Activated effector memory CD4-positive, alpha-beta T cell treated with Interleukin-2 at 50 U/mL for 16 hours (primary cell): Measurements from ENCODE around the gene MLLT3.

ENCODE experiments used
- DNase-seq: peaks from one replicate; pipeline ENCODE4 v3.0.0-alpha.2; 2020

MLLT3 gene

GRCh38 chr9:20508242-20508641 is 114.1 kb downstream of the MLLT3 start:
- no peak for DNase-seq

- DNase-seq, result no peak
These were observed 114.9 kb downstream of the MLLT3 start for GRCh38 chr9:20507431-20507830.

GRCh38 chr9:20506099-20506900 is 116.0 kb downstream of the MLLT3 start:
- DNase-seq, result no peak

- DNase-seq, result no peak
These were observed 116.7 kb downstream of the MLLT3 start for GRCh38 chr9:20505574-20505973.

- DNase-seq, result no peak
These were observed 117.4 kb downstream of the MLLT3 start for GRCh38 chr9:20504930-20505329.

GRCh38 chr9:20500101-20500500 is 122.2 kb downstream of the MLLT3 start:
- DNase-seq, result no peak

- no peak for DNase-seq
These were observed 123.3 kb downstream of the MLLT3 start for GRCh38 chr9:20499013-20499412.

GRCh38 chr9:20496328-20496727 is 126.0 kb downstream of the MLLT3 start:
- DNase-seq, result no peak

GRCh38 chr9:20495098-20495497 is 127.2 kb downstream of the MLLT3 start:
- no peak for DNase-seq

GRCh38 chr9:20494035-20494434 is 128.3 kb downstream of the MLLT3 start:
- no peak for DNase-seq

GRCh38 chr9:20492772-20493171 is 129.5 kb downstream of the MLLT3 start:
- DNase-seq, result no peak

- no peak for DNase-seq
These were observed 130.7 kb downstream of the MLLT3 start for GRCh38 chr9:20491612-20492011.

- no peak for DNase-seq
These were observed 132.0 kb downstream of the MLLT3 start for GRCh38 chr9:20490246-20490834.

GRCh38 chr9:20488691-20489090 is 133.6 kb downstream of the MLLT3 start:
- no peak for DNase-seq

- no peak for DNase-seq
These were observed 135.7 kb downstream of the MLLT3 start for GRCh38 chr9:20486552-20486951.

- no peak for DNase-seq
These were observed 140.9 kb downstream of the MLLT3 start for GRCh38 chr9:20481437-20481836.

GRCh38 chr9:20480249-20480648 is 142.1 kb downstream of the MLLT3 start:
- no peak for DNase-seq

- DNase-seq, result no peak
These were observed 142.7 kb downstream of the MLLT3 start for GRCh38 chr9:20479419-20480155.

GRCh38 chr9:20478786-20479185 is 143.5 kb downstream of the MLLT3 start:
- no peak for DNase-seq

GRCh38 chr9:20477940-20478620 is 144.2 kb downstream of the MLLT3 start:
- no peak for DNase-seq

GRCh38 chr9:20476912-20477521 is 145.3 kb downstream of the MLLT3 start:
- no peak for DNase-seq

GRCh38 chr9:20474496-20474895 is 147.8 kb downstream of the MLLT3 start:
- no peak for DNase-seq

- no peak for DNase-seq
These were observed 148.7 kb downstream of the MLLT3 start for GRCh38 chr9:20473515-20474013.
